ENCODE data around the gene BMPR2.
"Not testable (repeated sequence)": the region's sequence is repeated elsewhere in the genome, so short reads cannot be mapped to it uniquely, and the experiment has no call there.

- TF ChIP-seq CTCF, POLR2A, EP300 (IDR thresholded peaks at IDR 0.05): not testable (repeated sequence)
These were observed 159.2 kb downstream of the BMPR2 start for GRCh38 chr2:202535290-202535689.
